ENCODE measurements around the gene INO80B. TPM values are rescaled to one million over a fixed set of nuclear protein-coding genes. Genes with fewer than 3 reads are reported as not detected.

The INO80B gene
- total RNA-seq, 2 experiments from 2014 or later: 29.2 to 44.5 TPM

GRCh38 chr2:74504591-74504990 is 49.7 kb downstream of the INO80B start:
- H3K4me1 ChIP-seq (ENCODE audit: insufficient read depth, low read length, poor library complexity, severe bottlenecking): peaks cover 25% of the 10 kb centered on the region
- H3K9me2 ChIP-seq (ENCODE audit: insufficient read depth, low read length): no peaks in the 10 kb centered on the region
- H3K9me3 ChIP-seq (ENCODE audit: low read length): no peaks in the 10 kb centered on the region
- TF ChIP-seq EZH2phosphoT487 (IDR thresholded peaks at IDR 0.05; ENCODE audit: borderline replicate concordance, low read depth, low read length) (no peak), CTCF (conservative IDR thresholded peaks at IDR 0.05; ENCODE audit: low read length) (no peak)
- BruUV-seq (replicated peaks): no TSS peak
- ChIA-PET POLR2A (no interaction called here), CTCF (ENCODE audit: unreplicated experiment) (interaction anchor here (0.7 to 1.0 kb wide), 2 partner anchors 26 to 111 kb away, joined by 3 read pairs; no protein-coding TSS in a partner anchor)
- peaks cover 15% of the 10 kb centered on the region for H3K36me3 ChIP-seq (ENCODE audit: insufficient read depth, low read length)
- H3K4me3 ChIP-seq (ENCODE audit: low read depth, low read length, poor library complexity, severe bottlenecking): no peak overlapping the region
- DNase-seq (ENCODE audit: low spot score): no peak
- H2AFZ ChIP-seq (ENCODE audit: low read length): no peak overlapping the region
- no peak overlapping the region for H3K27ac ChIP-seq (ENCODE audit: low read depth, low read length, poor library complexity, severe bottlenecking)
- no peak overlapping the region for H3K4me2 ChIP-seq (ENCODE audit: low read length)
- intact Hi-C loops (cut with micrococcal nuclease; ENCODE audit: unreplicated experiment): no loop called here
- no peaks in the 10 kb centered on the region for H4K20me1 ChIP-seq (ENCODE audit: insufficient read depth, low read length)
- peaks cover 5% of the 10 kb centered on the region; the same call in 1 of the 2 replicates for H3K79me2 ChIP-seq (ENCODE audit: insufficient read depth, low read depth, low read length)

GRCh38 chr2:74505448-74506246 is 50.8 kb downstream of the INO80B start:
- Histone ChIP-seq H4K20me1 (ENCODE audit: insufficient read depth, low read length) (no peaks in the 10 kb centered on the region), H2AFZ (ENCODE audit: low read length) (no peak overlapping the region), H3K4me2 (ENCODE audit: low read length) (peak overlapping the region; percentile 96), H3K9me3 (ENCODE audit: low read length) (no peaks in the 10 kb centered on the region), H3K79me2 (ENCODE audit: insufficient read depth, low read depth, low read length) (peaks cover 5% of the 10 kb centered on the region; the same call in 1 of the 2 replicates), H3K4me1 (ENCODE audit: insufficient read depth, low read length, poor library complexity, severe bottlenecking) (peaks cover 25% of the 10 kb centered on the region), H3K4me3 (ENCODE audit: low read depth, low read length, poor library complexity, severe bottlenecking) (no peak overlapping the region), H3K36me3 (ENCODE audit: insufficient read depth, low read length) (peaks cover 15% of the 10 kb centered on the region), H3K27ac (ENCODE audit: low read depth, low read length, poor library complexity, severe bottlenecking) (no peak overlapping the region), H3K9me2 (ENCODE audit: insufficient read depth, low read length) (no peaks in the 10 kb centered on the region)
- ChIA-PET CTCF (ENCODE audit: unreplicated experiment) (no interaction called here), POLR2A (interaction anchor here (1.0 kb wide), 1 partner anchor 73 kb away, joined by 3 read pairs; no protein-coding TSS in a partner anchor)
- BruUV-seq (replicated peaks): no TSS peak
- TF ChIP-seq CTCF (conservative IDR thresholded peaks at IDR 0.05; ENCODE audit: low read length) (no peak), EZH2phosphoT487 (IDR thresholded peaks at IDR 0.05; ENCODE audit: borderline replicate concordance, low read depth, low read length) (no peak)
- no peak for DNase-seq (ENCODE audit: low spot score)
- intact Hi-C loops (cut with micrococcal nuclease; ENCODE audit: unreplicated experiment): no loop called here

Measured in OCI-LY7 (cell line).